HG03280 (cell line): ENCODE data around the gene AUH.

ENCODE experiments used
- ATAC-seq: cut with Tn5 transposase; IDR thresholded peaks from one replicate; pipeline ENCODE4 v1.9.1; 2021; ENCODE audit warnings: mild to moderate bottlenecking, moderate library complexity; ENCODE audit not compliant: unreplicated experiment

The AUH gene

GRCh38 chr9:91193087-91193657 lies 168.5 kb downstream of the AUH start:
- peak; percentile 23 for ATAC-seq

DNA sequence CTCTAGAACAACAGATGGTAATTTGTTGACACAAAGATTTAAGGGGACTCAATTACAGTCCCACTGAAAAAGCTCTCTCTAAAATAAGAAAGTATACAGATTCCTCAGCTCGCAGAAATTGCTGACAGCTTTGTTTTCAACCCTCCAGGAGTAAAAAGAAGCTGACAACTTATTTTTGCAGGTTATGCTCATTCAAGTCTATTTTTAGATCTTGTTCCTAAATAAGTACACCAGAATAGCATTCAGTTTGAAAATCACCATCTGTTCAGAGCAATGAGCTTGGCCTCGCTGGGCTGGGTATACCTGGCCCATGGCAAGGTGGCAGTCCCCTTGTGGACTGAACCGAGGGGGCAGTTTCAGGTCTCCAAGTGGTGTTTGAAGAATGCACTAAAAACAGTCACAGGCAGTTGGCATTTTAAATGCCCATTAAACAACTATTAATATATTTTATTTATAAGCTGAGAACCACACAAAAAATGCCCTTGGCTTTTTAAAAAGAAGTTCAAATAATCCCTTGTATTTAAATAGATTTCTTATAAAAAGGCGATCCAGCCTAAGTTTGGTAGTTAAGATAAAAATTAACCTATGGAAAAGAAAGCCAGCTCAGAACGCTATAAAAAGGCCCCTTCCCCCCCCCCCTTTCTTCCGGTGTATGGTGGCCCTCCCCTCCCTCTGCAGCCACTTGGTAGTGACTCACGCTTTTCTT lies 169.2 kb downstream of the AUH start:
- ATAC-seq, result no peak

DNA sequence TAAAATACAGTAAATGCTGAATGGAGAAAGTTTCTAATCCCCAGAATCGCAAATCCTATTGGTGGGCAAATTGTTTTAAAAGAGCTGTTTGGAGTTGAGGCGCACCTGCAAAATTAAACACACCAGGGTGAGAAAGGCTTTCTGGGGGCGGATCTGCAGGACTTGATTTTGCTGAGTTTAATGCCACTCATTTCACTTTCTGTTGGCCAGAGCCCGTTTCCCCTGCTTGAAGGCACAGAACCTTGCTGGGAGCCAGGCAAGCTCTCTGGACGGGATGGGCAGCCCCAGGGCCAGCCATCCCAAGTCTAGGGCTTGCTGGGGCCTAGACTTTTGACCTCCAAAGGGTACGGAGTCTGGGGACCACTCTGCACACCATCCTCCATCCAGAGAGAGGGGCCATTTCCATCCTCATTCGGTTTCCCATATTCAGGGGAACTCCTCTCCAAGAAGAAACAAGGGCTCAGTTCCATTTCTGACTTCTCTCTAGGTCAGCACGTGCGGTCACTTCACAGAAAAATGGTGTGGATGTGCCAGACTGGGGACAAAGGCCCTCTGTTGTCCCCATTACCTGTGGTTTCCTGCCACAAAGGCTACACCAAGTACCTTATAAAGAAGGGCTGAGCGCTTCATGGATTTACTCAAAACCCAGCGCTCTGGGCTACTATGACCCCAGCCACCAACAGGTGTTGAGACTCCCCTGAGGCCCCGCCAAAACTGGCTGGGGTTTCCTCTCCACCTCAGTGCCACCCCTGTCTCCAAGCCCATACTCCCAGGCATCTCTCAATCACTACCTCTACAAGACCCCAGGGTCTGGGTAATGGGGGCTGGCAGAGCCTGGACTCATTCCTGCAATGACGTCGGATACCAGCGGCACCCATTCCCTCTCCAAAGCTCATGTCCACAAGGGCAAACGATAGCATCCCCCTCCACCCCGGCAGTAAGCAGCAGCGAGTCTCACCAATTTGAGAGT lies 170.0 kb downstream of the AUH start:
- no peak for ATAC-seq

GRCh38 chr9:91190062-91190461 lies 171.7 kb downstream of the AUH start:
- ATAC-seq, result no peak

- no peak for ATAC-seq
Observed at GRCh38 chr9:91188719-91189590, 172.8 kb downstream of the AUH start.

DNA sequence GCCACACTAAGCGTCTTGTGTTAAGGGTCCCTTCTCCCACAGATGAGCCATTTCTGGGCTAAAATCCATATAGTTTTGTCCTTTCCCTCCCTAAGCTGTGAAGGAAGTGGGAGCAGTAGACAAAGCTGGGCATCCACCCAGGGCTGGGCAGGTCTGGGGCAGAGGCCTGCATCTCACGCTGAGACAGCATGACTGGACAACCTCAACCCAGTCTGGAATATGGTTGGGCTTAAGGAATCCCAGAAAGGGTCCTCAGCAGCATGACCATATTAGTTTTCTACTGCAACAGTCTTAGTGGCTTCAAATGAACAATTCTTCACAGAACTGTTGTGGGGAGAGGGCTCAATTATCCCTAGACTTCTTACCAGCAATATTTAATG lies 173.8 kb downstream of the AUH start:
- no peak for ATAC-seq

DNA sequence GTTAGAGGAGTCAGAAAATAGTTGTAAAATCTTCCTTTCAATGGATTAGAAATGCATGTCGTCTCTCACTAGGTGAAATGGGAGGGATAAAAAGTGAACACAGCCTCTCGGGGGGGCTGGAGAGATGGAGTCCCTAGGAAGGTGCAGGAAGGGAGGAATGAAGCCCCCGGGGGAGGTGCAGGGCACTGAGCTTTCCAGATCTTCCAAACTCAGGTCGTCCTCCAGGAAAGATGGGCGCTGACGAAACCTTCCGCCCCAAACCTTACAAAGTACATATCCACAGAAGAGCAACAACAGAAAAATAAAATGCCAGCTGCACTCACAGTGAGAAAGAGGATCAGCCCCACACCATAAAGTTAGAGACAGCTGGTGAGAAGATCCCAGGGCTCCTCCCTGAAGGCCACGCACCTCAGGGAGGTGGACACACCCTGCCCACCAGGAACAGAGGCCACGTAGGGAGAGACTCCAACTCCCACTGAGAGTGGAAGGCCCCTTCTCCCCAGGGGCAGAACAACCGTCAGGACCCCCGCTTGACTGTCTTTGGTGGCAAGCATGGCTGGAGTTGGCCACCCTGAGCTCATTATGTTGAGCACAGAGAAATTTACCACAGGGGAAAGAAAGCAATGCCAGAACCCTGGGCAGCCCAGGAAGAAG lies 174.3 kb downstream of the AUH start:
- no peak for ATAC-seq

DNA sequence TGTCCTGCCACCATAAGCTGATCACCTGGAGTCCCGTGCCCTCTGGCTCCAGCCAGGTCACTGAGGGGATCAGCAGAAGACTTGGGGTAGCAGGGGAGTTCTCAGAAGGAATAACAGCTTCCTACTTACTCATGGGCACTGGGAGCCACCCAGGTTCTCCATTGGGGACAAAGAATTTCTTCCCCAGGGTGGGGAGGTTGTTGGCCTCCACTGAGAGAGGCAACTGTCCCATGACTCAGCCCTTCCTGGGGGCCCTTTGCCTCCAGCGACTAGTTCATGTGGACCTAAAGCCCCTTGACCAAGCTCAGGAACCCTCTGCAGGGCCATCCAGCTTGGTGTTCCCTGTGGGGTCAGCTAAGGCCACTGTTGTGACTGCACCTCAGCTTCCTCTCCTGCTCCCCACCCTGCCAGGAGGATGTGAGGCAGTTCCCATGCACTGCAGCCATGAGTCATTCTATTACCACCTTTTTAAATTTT lies 175.0 kb downstream of the AUH start:
- ATAC-seq, result no peak

DNA sequence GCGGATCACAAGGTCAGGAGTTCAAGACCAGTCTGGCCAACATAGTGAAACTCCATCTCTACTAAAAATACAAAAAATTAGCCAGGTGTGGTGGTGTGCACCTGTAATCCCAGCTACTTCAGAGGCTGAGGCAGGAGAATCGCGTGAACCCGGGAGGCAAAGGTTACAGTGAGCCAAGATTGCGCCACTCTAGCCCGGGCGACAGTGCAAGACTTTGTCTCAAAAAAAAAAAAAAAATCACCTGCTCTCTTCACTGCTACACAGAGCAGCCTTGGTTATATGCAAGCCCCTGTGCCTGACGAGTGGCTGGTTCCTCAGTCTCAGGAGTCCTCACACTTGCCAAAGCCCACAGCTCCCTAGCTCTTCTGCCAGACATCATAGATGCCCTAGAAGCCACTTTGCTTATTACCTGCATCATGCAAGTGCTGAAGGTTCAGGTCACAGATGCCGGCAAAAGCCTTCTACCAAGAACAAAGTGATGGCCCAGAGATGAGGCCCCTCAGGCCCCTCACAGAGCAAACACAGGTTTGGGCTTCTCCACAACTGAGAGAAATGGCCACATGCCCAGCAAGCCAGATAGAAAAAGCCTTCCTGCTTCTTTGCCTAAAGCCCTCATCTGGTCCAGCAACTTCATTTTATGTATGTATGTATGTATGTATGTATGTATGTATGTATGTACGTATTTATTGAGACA lies 176.4 kb downstream of the AUH start:
- ATAC-seq, result no peak

GRCh38 chr9:91182429-91183225 lies 179.1 kb downstream of the AUH start:
- ATAC-seq, result no peak

DNA sequence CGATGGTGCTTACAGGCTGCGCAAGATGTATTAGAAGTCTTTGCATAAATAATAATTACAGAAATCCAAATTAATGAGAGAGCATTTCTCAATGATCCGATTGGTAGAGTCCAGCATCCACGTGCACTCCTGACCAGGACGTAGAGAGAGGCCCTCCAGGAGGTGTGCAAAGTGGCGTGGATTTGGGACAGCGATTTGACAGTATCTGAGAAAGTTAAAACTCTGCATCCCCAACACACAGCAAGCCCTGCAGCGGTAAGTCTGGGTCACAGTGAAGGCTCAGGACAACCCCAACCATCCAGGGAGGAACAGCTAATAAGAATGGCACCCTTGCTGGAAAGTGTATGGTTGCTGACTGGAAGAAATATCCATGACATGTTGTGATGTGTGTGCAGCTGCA lies 180.2 kb downstream of the AUH start:
- ATAC-seq, result no peak

DNA sequence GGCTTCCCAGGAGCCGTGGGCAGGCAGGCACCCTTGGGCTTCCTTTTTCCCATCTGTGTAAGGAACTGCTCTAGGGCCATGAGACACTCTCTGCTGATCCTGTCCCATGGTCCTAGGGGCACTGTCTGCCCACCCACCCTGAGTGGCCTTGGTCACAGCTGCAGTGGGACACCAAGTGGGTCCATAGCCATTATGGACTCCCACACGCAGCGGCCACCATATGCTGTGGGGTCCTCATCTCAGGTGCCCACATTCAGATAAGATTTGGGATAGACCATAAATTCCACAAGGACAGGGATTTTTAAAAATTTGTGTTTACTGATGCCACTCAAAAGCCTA lies 180.8 kb downstream of the AUH start:
- no peak for ATAC-seq

GRCh38 chr9:91180240-91180929 lies 181.3 kb downstream of the AUH start:
- ATAC-seq, result no peak

DNA sequence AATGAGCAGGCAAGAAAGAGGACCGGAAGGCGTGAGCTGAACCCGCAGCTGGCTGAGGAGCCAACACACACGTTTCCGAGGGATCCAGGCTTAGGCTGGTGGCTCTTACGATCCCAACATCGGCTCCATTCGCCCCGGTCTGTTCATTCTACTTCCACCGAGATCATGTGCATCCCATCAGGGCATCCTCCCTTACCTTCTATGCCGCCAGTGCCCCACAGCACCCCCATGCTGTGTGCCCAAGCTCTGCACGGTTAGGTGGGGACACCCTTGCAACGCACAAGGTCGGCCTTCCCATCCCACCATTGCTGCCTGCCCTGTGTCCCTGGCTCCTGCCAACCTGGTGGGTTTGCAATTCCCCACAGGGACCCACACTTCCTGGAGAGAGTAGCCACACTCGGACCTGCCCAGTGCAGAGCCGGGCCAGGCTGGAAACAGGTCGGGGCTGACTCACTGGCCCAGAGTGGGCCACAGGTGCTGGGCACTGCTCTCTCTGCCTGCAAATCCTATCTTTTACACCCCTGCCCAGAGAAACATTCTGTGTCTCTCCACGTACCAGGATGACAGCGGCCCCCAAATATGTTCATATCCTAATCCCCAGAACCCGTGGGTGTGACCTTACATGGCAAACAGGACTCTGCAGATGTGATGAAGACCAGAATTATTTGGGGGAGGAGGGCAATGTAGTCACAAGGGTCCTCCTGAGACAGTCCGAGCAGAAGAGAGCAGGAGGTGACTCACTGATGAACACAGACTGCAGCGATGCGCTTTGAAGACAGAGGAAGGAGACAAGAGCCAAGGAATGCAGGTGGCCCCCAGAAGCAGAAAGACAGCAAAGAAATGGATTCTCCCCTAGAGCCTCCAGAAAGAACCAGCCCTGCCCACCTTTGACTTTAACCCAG lies 182.2 kb downstream of the AUH start:
- no peak for ATAC-seq

DNA sequence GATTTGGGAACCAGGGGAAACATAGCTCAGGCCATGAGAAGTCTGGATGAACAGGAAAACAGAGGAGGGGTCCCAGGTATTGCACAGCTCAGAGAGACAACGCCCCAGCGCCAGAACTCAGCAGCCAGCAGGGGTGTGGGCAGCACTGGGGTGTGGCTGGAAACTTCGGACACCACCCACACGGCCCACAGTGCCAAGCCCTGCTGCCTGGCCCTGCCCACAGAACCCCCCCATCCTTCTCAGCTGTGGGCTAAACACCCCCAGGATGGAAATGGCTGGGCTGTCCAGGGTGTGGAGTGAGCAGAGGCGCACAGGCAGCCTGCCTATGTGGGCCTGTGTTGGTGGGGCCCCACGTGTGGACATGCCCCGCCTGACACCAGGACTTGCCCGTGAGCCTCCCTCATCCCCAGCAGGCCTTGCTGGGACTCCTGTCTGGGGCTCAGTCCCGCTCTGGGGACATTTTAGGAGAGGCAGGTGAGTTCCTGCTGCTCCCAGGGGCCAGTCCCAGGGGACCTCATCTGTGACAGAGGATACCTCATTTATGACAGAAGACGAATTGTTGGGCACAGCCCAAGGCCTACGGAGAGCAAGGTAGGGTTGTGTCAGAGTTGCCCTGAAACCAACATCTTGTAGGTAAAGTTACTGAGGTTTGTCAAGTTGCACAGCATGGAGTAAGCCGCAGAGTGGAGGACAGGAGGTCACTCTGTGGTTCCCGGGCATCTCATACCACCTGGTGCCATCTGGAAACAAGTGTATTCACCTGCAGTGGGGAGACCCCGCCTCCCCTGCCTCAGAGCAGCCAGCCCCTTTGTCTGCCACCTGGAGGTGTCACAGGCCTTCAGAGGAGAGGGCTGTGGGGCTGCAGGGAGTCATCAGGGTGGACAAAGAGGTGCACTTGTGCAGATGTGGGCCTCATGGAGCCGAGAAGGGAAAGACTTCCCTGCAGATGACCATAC lies 183.2 kb downstream of the AUH start:
- ATAC-seq, result no peak

- no peak for ATAC-seq
Observed at GRCh38 chr9:91177661-91178280, 183.9 kb downstream of the AUH start.
